Glomerular endothelial cell (primary cell): ENCODE measurements around the gene IFITM1. TPM values are rescaled to one million over a fixed set of nuclear protein-coding genes. Genes with fewer than 3 reads are reported as not detected.
"Not testable (repeated sequence)": the region's sequence is repeated elsewhere in the genome, so short reads cannot be mapped to it uniquely, and the experiment has no call there.

Experiments
- DNase-seq: peaks from one replicate; pipeline ENCODE4 v3.0.0-alpha.2; 2011; ENCODE audit warnings: low read depth, low spot score; ENCODE audit errors: extremely low read depth
- total RNA-seq: library from RNA; depleted of rRNA; stranded (reverse); fragments of >200 nt; gene quantifications from 2 replicates; pipeline ENCODE4 v1.2.3, GENCODE V29; 2015

IFITM1 gene
- total RNA-seq, 1 donor from 2014 or later = 86.5 TPM

DNA sequence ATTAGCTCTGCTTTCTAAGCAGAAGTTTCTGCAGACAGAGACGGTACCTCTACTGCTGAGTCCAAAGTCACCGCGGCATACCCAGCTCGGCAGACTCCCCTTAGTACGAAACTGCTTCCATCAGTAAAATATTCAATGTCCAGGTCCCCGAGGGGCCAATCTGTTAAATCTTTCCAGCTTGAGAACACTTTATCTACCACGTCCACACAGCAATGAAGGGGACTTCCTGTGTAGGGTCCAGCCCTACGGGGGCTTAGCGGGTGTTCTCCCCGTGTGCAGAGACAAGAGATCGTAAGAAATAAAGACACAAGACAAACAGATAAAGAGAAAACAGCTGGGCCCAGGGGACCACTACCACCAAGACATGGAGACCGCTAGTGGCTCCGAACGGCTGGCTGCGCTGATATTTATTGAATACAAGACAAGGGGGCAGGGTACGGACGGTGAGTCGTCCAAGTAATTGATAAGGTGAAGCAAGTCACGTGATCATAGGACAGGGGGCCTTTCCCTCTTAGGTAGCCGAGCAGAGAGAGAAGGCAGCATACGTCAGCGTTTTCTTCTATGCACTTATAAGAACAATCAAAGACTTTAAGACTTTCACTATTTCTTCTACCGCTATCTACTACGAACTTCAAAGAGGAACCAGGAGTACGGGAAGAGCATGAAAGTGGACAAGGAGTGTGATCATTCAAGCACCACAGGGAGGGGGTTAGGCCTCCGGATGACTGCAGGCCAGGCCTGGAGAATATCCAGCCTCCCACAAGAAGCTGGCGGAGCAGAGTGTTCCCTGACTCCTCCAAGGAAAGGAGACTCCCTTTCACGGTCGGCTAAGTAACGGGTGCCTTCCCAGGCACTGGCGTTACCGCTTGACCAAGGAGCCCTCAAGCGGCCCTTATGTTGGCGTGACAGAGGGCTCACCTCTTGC is 11.0 kb downstream of the IFITM1 start:
- not testable (repeated sequence) for DNase-seq

GRCh38 chr11:325796-326591 is 12.2 kb downstream of the IFITM1 start:
- DNase-seq = no peak

DNA sequence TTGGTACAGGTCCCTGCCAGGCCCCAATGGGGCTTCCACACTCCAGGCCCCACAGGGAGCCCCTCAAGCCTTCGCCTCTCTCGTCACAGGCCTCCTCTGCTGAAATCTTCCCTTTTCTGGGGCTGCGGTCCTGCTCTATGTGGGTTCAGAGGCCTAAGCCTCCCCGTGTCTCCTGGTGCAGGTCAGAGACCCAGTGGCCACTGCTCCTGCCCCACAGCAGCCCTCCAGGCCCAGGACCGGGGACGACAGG is 12.7 kb downstream of the IFITM1 start:
- no peak for DNase-seq

DNA sequence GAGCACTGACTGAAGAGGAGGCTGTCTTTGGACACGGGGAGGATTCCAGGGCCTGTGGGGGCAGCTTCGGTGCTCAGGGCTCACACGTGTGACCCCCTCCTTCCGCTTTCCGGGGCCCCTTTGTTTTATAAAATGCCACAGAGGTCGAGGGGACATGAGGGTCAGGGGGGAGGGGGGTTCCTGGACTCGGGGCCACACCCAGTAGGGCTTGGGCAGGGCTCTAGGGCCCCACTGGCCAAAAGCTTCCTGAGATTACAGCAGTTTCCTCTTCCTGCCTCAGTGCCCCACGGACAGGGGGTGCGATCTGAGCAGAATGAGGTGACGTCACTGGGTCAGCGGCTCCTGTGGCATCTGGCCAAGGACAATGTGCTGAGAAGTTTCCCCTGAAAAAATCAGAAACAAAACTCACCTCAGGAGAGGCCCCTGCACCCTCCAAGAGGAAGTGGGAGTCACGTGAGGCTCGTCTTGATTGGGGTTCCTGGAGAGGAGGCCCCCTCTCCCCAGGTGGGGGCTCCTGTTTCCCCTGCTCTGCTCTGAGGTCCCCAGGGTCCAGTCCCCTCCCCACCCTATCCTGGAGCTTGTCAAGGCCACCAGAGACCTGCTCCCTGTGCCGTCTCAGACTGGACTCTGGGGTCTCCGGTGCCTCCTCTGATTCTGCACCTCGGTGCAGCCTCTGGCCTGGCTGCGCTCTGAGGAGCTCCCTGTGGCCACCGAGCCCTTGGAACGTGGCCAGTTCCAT is 13.2 kb downstream of the IFITM1 start:
- DNase-seq = no peak

DNA sequence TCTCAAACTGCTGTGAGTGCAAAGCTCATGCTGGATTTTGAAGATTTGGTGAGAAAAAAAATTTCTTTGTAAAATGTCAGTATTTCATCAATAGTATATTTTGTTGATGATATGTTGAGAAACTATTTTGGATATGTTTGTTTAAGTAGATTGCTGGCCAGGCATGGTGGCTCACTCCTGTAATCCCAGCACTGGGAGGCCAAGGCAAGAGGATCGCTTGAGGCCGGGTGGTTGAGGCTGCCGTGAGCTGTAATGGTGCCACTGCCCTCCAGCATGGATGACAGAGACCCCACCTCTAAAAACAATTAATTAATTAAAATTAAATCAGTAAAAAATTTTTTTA is 13.7 kb downstream of the IFITM1 start:
- no peak for DNase-seq

- DNase-seq = no peak
These were observed 14.2 kb downstream of the IFITM1 start for GRCh38 chr11:328012-328411.

DNA sequence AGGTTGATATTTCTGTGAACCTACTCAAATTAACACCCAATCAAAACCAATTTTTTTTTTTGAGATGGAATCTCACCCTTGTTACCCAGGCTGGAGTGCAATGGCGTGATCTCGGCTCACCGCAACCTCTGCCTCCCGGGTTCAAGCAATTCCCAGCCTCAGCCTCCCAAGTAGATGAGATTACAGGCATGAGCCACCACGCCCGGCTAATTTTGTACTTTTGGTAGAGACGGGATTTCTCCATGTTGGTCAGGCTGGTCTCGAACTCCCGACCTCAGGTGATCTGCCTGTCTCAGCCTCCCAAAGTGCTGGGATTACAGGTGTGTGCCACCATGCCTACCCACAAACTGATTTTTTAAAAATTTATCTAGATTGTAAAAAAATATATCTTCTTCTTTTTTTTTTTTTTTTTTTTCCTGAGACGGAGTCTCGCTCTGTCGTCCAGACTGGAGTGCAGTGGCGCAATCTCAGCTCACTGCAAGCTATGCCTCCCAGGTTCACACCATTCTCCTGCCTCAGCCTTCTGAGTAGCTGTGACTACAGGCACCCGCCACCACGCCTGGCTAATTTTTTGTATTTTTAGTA is 14.8 kb downstream of the IFITM1 start:
- not testable (repeated sequence) for DNase-seq

- no peak for DNase-seq
These were observed 16.0 kb downstream of the IFITM1 start for GRCh38 chr11:329886-330253.

DNA sequence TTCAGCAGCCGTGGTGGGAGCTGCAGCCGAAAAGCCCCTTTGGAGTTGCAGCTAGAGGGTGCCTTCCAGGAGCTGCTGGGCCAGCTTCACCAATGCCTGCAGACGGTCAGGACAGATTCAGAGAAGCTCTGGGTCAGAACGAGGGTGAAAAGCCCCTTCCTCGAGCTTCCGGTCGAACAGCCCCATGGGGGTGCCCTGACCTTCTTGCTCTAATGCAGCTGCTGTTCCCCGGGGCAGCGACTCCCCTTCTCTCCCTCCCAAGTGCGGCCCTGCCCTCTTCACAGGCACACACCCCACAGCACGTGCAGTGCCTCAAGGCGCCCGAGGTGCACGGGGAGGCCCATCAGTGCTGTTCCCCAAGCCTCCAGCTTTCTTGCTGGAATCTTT is 16.5 kb downstream of the IFITM1 start:
- no peak for DNase-seq

DNA sequence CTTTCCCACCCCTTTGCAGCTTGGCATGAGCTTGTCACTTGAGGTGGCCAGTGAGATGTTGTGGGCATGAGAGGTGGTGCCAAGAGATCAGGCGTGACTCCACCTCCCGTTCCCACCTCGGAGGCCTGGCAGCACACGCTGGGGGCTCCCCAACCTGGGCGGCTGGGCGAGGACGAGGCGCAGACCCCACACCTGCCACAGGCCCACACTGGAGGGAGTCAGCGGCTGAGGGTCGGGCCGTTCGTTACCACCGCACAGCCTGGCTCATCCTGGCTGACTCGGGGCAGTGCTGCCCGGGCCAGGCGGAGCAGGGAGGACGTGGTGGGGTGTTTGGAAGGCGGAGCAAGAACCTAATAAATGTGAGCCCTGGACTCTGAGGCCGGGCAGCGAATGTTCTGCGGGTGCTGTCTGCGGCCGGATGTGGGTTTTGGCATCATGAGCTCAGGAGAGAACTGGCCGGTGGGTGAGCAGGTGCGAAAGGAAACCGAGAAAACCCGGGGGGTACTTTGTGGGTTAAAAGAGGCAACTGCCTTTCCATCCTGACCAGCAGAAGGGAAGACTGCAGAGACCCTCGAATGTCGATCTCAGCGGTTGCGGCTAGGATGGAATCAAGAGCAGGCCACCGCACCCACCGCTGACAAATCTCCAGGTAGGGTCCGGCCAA is 17.0 kb downstream of the IFITM1 start:
- no peak for DNase-seq

DNA sequence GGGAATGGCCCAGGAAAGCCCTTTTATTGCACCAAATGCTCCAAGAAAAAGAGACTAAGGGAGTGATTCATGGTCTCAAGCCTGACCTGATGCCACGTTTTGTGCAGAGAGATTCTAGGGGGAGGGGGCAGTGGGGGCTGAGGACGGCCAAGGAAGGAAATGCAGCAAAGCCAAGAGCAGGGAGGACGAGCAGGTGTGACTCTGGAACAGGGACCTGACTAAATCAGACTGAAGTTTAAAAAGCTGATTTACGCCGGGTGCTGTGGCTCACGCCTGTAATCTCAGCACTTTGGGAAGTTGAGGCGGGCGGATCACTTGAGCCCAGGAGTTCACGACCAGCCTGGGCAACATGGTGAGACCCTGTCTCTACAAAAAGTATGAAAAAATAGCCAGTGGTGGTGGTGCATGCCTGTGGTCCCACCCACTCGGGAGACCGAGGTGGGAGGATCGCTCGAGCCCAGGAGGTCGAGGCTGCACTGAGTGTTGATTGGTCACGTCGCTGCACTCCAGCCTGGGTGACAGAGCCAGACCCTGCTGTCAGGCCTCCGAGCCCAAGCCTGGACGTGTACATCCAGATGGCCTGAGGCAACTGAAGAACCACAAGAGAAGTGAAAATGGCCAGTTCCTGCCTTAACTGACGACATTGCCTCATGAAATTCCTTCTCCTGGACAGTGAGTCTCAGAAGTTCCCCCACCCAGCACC is 17.7 kb downstream of the IFITM1 start:
- no peak for DNase-seq

DNA sequence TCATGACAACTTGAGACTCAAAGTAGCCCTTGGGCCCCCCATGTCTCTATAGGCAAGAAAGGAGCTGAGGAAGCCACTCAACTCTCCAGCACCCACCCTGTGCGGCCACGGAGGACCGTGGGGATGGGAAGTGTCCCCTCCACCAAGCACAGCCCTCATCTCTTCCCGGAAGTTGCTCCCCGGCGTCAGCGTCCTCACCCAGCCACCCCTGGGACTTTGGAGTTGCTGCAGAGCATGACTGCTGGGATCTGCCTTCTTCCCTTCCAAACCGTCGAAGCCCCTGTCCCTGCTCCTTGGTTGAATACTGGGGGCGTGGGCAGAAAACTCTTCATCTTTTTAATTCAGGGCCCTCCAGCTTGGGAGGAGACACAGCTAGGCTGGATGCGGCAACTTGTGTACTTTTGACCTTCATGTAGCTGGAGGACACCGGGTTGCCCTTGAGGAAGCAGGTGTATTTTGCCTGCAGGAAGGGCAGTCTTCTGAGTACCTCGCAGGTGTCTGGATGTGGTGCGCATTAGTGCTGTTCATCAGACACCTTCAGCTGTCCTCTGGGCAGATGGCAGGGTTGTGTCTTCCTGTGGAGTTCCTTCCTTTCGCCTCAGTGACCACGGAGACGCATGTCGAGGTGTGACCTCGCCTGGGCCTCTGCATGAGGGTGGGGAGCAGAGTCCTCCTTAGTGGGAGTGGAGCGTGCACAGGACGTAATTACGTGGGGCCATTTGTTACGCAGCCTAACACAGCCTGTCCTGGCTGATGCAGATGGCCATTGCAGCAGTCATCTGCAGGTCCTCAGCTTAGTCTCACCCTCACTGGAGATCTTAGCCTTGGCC is 19.0 kb downstream of the IFITM1 start:
- no peak for DNase-seq

- DNase-seq = not testable (repeated sequence)
These were observed 19.9 kb downstream of the IFITM1 start for GRCh38 chr11:333616-334263.

DNA sequence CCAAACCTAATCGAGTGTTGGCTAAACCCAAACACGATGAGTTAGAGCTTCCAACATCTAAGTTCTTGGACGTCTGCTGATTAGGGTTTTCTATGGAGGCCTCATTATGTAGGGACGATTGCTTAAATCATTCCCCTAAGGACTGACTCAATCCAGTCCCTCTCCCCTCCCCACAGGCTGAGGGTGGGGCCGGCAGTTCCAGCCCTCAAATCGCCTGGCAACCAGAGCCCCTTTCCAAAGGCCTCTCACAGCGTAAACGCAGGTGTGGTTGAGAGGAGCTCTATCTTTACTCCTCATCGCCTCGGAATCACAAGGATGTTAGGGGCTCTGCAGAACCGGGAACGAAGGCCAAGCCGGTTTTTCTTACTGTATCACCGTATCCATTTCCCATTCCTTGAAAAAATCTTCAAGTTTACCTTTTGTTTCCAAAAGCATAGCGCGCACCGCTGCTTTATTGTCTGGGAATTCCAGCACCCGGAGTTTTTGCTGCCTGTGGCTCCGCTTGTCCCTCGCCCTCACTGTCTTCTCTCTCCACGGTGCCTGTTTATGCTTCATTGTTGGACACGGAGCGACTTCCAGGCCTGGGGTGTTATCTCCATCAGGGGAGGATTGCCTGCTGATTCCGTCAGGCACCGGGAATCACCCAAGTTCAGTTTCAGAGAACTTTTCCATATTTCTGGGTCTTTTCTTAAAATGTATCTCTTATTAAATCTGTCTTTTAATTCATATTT is 20.6 kb downstream of the IFITM1 start:
- DNase-seq = no peak

- no peak for DNase-seq
These were observed 22.2 kb downstream of the IFITM1 start for GRCh38 chr11:335779-336658.

DNA sequence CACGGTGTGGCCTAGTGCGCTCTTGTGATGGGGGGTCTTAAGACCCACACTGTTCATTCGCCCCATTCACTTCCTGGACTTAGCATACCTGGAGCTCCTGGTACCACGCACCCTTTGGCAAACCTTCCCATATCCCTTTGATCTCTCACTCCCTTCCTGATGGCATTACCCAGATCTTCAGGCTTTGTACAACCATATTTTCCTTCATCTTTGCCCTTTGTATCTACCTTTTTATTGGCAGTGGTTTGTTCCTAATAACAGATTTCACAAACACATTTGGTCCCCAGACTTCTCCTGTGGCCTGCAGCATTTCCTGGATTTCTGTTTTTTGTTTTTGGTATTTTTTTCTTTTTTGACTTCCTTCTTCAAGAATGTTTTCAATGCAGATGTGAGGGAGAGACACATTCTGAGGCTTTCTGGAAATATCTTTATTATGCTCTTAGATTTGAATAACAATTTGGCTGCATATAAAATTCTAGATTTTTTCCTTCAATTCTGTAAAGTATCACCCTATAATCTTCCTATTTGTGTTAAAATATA is 22.9 kb downstream of the IFITM1 start:
- DNase-seq = no peak

DNA sequence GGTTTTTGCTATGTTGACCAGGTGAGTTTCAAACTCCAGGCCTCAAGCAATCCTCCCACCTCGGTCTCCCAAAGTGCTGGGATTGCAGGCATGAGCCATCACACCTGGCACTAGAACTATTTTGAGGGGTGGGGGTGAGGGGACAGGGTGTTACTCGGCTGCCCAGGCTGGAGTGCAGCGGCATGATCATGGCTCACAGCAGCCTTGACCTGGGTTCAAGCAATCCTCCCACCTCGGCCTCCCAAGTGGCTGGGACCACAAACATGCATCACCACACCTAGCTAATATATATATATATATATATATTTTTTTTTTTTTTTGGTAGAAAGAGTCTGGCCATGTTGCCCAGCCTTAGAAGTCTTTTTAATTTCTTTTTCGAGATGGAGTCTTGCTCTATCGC is 23.9 kb downstream of the IFITM1 start:
- no peak for DNase-seq
